ENCODE results near the gene BLOC1S3. TPM values are rescaled to one million over a fixed set of nuclear protein-coding genes. Genes with fewer than 3 reads are reported as not detected.

BLOC1S3 gene
- total RNA-seq, 1 donor from 2014 or later = 11.5 TPM

GRCh38 chr19:45186509-45187334 is 8.1 kb downstream of the BLOC1S3 start:
- TF ChIP-seq CTCF (conservative IDR thresholded peaks at IDR 0.05; ENCODE audit: low read depth, low read length) = no peak
- no peak for DNase-seq (ENCODE audit: low read depth)
- no peak overlapping the region for H3K4me3 ChIP-seq (ENCODE audit: low read depth, low read length)

- H3K4me3 ChIP-seq (ENCODE audit: low read depth, low read length) = no peak overlapping the region
- no peak for DNase-seq (ENCODE audit: low read depth)
- peak; percentile 74 for TF ChIP-seq CTCF (conservative IDR thresholded peaks at IDR 0.05; ENCODE audit: low read depth, low read length)
These were observed 9.0 kb downstream of the BLOC1S3 start for GRCh38 chr19:45187421-45188100.

- H3K4me3 ChIP-seq (ENCODE audit: low read depth, low read length) = no peak overlapping the region
- TF ChIP-seq CTCF (conservative IDR thresholded peaks at IDR 0.05; ENCODE audit: low read depth, low read length) = no peak
- DNase-seq (ENCODE audit: low read depth) = no peak
These were observed 11.4 kb downstream of the BLOC1S3 start for GRCh38 chr19:45189971-45190370.

- no peak overlapping the region for H3K4me3 ChIP-seq (ENCODE audit: low read depth, low read length)
- TF ChIP-seq CTCF (conservative IDR thresholded peaks at IDR 0.05; ENCODE audit: low read depth, low read length) = no peak
- DNase-seq (ENCODE audit: low read depth) = no peak
These were observed 12.8 kb downstream of the BLOC1S3 start for GRCh38 chr19:45191375-45191774.

- no peak overlapping the region for H3K4me3 ChIP-seq (ENCODE audit: low read depth, low read length)
- no peak for TF ChIP-seq CTCF (conservative IDR thresholded peaks at IDR 0.05; ENCODE audit: low read depth, low read length)
- DNase-seq (ENCODE audit: low read depth) = no peak
These were observed 17.2 kb downstream of the BLOC1S3 start for GRCh38 chr19:45195764-45196163.

GRCh38 chr19:45200568-45200967 is 22.0 kb downstream of the BLOC1S3 start:
- TF ChIP-seq CTCF (conservative IDR thresholded peaks at IDR 0.05; ENCODE audit: low read depth, low read length) = peak; percentile 30
- no peak for DNase-seq (ENCODE audit: low read depth)
- H3K4me3 ChIP-seq (ENCODE audit: low read depth, low read length) = no peak overlapping the region
